Osteocyte (in vitro differentiated cells): Measurements from ENCODE around the gene SORCS1. TPM values are rescaled to one million over a fixed set of nuclear protein-coding genes. Genes with fewer than 3 reads are reported as not detected.

Experiments
- DNase-seq: peaks from one replicate; pipeline ENCODE4 v3.0.0; 2021; ENCODE audit warnings: mixed read lengths; ENCODE audit not compliant: unreplicated experiment; ENCODE audit errors: extremely low spot score
- H3K27ac Mint-ChIP-seq: one replicate; pipeline ENCODE4 v1.8.0; 2021; ENCODE audit warnings: mild to moderate bottlenecking, mixed read lengths; ENCODE audit not compliant: unreplicated experiment
- H3K27me3 Mint-ChIP-seq: one replicate; pipeline ENCODE4 v1.8.0; 2021; ENCODE audit warnings: mixed read lengths; ENCODE audit not compliant: unreplicated experiment
- H3K36me3 Mint-ChIP-seq: one replicate; pipeline ENCODE4 v1.8.0; 2021; ENCODE audit warnings: mixed read lengths; ENCODE audit not compliant: unreplicated experiment
- H3K4me1 Mint-ChIP-seq: one replicate; pipeline ENCODE4 v1.8.0; 2021; ENCODE audit warnings: mixed read lengths; ENCODE audit not compliant: unreplicated experiment
- H3K4me3 Mint-ChIP-seq: one replicate; pipeline ENCODE4 v1.8.0; 2021; ENCODE audit warnings: mild to moderate bottlenecking, moderate library complexity, mixed read lengths; ENCODE audit not compliant: unreplicated experiment
- H3K9me3 Mint-ChIP-seq: one replicate; pipeline ENCODE4 v1.8.0; 2021; ENCODE audit warnings: mixed read lengths; ENCODE audit not compliant: unreplicated experiment
- CTCF ChIP-seq: fragments of 200-600 bp; sonication (generic); IDR thresholded peaks from 2 replicates; pipeline ENCODE4 v1.5.0; 2021; ENCODE audit warnings: antibody characterized with exemption, mild to moderate bottlenecking, moderate library complexity
- total RNA-seq: library from RNA; stranded (reverse); gene quantifications from 2 replicates; pipeline ENCODE4 v1.2.1, GENCODE V29; 2021

Gene SORCS1
- total RNA-seq, 1 donor from 2014 or later = not detected

DNA sequence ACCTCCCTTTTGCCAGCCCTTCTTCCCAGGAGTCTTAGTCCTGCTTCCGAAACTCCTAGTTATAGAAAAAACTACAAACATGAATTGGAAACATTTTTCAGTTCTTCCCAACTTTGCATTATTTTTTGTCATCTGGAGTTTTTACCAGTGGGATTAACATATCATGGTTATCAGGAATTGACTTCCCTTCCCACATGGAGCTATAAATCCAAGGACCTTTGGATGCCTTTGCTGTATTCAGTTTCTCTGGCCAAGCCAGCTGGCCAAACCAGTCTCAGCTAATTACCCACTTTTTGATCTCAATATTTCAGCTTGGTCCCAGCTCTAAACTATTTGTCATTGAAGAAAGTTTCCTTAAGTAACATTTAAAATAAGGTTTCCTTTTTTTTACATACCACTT lies 570.6 kb downstream of the SORCS1 start:
- peaks cover 4% of the 10 kb centered on the region for H3K27me3 Mint-ChIP-seq
- no peak overlapping the region for H3K4me3 Mint-ChIP-seq
- TF ChIP-seq CTCF = no peak
- DNase-seq = no peak
- no peak overlapping the region for H3K27ac Mint-ChIP-seq
- no peaks in the 10 kb centered on the region for H3K36me3 Mint-ChIP-seq
- no peaks in the 10 kb centered on the region for H3K9me3 Mint-ChIP-seq
- H3K4me1 Mint-ChIP-seq = no peaks in the 10 kb centered on the region

DNA sequence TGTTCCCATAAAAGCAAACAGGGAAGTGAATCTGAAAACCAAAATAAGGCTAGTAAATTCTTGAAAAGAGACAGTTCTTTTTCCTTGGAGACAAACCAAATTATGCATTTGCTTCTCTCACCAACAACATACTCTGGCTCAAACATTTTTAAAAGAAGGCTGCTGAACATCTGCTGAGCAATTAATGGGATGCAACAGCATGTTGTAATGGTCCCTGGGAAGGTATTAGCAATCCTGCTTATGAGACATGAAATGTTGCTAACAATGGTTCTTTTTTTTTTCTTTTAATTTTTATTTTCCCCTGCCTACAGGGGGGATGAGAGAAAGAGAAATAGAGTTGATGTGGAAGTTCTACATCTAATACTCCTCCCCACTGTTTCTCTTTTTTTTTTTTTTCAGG lies 572.1 kb downstream of the SORCS1 start:
- Mint-ChIP-seq H3K36me3 (no peaks in the 10 kb centered on the region), H3K27me3 (peaks cover 4% of the 10 kb centered on the region), H3K27ac (no peak overlapping the region)

GRCh38 chr10:106582291-106582690 lies 582.2 kb downstream of the SORCS1 start:
- no peaks in the 10 kb centered on the region for H3K36me3 Mint-ChIP-seq
- H3K4me3 Mint-ChIP-seq = no peak overlapping the region
- DNase-seq = no peak
- no peaks in the 10 kb centered on the region for H3K9me3 Mint-ChIP-seq
- H3K4me1 Mint-ChIP-seq = peaks cover 4% of the 10 kb centered on the region
- no peak overlapping the region for H3K27ac Mint-ChIP-seq
- no peaks in the 10 kb centered on the region for H3K27me3 Mint-ChIP-seq
- TF ChIP-seq CTCF = no peak

More for the DNA sequence above, 572.1 kb downstream of the SORCS1 start:
- H3K4me1 Mint-ChIP-seq = no peaks in the 10 kb centered on the region
- DNase-seq = no peak
- no peak overlapping the region for H3K4me3 Mint-ChIP-seq
- no peaks in the 10 kb centered on the region for H3K9me3 Mint-ChIP-seq
- TF ChIP-seq CTCF = no peak

DNA sequence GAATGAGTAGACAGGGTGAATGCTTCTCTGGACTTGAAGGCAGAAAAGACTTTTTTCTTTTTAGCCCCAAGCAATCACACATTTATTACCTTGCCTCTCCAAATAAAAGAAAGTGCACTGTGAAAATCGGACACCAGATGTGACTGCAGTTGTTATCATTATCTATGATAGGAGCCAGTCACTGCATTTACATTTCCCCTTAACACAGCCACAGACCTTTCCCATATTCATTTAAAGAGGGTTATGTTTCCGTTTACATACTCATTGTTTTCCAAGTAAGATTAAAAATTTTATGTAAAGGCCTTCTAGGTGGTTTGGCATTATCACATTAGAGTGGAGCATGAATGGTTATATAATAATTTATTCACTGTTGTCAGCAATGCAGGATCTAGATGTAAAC lies 586.8 kb downstream of the SORCS1 start:
- H3K27ac Mint-ChIP-seq = no peak overlapping the region
- H3K9me3 Mint-ChIP-seq = no peaks in the 10 kb centered on the region
- DNase-seq = no peak
- no peak for TF ChIP-seq CTCF
- H3K4me1 Mint-ChIP-seq = peaks cover 22% of the 10 kb centered on the region
- no peak overlapping the region for H3K4me3 Mint-ChIP-seq
- peaks cover 5% of the 10 kb centered on the region for H3K27me3 Mint-ChIP-seq
- H3K36me3 Mint-ChIP-seq = no peaks in the 10 kb centered on the region

GRCh38 chr10:106577266-106577665 lies 587.2 kb downstream of the SORCS1 start:
- H3K4me1 Mint-ChIP-seq = peaks cover 27% of the 10 kb centered on the region
- DNase-seq = no peak
- no peak for TF ChIP-seq CTCF
- H3K36me3 Mint-ChIP-seq = no peaks in the 10 kb centered on the region
- no peak overlapping the region for H3K27ac Mint-ChIP-seq
- peak overlapping the region; percentile 17 for H3K4me3 Mint-ChIP-seq
- no peaks in the 10 kb centered on the region for H3K9me3 Mint-ChIP-seq
- H3K27me3 Mint-ChIP-seq = peaks cover 5% of the 10 kb centered on the region
